ENCODE data around the gene KCNMA1.

DNA sequence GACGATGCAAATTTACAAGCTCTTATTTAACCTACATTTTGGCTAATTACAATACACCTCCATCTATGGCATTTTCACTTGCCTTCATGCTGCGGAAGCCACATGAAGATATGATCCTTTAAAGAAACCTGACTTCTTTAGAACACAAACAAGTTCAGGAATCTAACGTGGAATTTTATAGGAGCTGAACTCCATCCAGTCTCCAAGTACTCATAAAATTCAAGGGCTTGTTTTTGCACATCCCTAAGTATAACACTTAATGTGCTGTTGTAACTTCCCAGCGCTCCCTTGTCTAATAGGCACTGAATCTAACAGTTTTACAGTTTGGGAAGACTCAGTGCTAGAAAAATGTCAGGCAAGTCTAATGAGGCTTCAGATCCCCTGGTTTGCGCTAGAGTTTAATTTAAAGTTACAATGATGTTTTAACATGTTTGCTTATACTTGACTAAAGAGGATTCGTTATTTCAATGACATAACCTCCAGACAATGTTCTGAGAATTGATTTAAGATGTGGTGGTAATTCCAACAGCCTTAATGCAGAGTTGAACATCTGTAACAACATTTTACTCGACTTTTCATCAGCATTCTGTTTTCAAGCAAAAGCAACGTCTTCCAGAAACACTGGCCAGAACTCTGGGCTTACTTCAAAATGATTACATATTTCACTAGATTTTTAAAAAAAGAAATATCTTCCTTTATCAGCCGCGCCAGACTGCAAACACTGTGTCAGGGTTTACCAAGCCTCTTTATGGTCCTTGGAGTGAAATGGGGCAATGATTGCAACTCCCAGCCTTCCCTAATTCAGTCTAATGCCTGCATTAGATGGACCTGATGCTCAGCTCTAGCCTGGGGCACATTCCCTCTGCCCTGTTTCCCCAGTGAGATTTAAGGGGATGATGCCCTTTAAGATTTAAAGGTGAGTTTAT is 664.3 kb downstream of the KCNMA1 start:
- no peak for TF ChIP-seq ZNF12 (CRISPR knock-in tag; IDR thresholded peaks at IDR 0.05)
- no peak for TF ChIP-seq NCOA6 (IDR thresholded peaks at IDR 0.05)
- no peak for TF ChIP-seq CBX5 (IDR thresholded peaks at IDR 0.05; ENCODE audit: borderline replicate concordance, low read depth)
- TF ChIP-seq, protein P1, sequence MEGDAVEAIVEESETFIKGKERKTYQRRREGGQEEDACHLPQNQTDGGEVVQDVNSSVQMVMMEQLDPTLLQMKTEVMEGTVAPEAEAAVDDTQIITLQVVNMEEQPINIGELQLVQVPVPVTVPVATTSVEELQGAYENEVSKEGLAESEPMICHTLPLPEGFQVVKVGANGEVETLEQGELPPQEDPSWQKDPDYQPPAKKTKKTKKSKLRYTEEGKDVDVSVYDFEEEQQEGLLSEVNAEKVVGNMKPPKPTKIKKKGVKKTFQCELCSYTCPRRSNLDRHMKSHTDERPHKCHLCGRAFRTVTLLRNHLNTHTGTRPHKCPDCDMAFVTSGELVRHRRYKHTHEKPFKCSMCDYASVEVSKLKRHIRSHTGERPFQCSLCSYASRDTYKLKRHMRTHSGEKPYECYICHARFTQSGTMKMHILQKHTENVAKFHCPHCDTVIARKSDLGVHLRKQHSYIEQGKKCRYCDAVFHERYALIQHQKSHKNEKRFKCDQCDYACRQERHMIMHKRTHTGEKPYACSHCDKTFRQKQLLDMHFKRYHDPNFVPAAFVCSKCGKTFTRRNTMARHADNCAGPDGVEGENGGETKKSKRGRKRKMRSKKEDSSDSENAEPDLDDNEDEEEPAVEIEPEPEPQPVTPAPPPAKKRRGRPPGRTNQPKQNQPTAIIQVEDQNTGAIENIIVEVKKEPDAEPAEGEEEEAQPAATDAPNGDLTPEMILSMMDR (IDR thresholded peaks at IDR 0.05 in 2 of 3, conservative IDR thresholded peaks at IDR 0.05 in 1 of 3; ENCODE audit: insufficient read depth in 2 of 3, low read depth in 1 of 3, low read length in 3 of 3), result no peak
- TF ChIP-seq FOSL1 (tag; conservative IDR thresholded peaks at IDR 0.05), result no peak
- no peak for TF ChIP-seq TEAD1 (CRISPR knock-in tag; IDR thresholded peaks at IDR 0.05)
